ENCODE results near the gene INTS12. TPM values are rescaled to one million over a fixed set of nuclear protein-coding genes. Genes with fewer than 3 reads are reported as not detected.
"Not testable (repeated sequence)": the region's sequence is repeated elsewhere in the genome, so short reads cannot be mapped to it uniquely, and the experiment has no call there.

INTS12 gene, protein sequence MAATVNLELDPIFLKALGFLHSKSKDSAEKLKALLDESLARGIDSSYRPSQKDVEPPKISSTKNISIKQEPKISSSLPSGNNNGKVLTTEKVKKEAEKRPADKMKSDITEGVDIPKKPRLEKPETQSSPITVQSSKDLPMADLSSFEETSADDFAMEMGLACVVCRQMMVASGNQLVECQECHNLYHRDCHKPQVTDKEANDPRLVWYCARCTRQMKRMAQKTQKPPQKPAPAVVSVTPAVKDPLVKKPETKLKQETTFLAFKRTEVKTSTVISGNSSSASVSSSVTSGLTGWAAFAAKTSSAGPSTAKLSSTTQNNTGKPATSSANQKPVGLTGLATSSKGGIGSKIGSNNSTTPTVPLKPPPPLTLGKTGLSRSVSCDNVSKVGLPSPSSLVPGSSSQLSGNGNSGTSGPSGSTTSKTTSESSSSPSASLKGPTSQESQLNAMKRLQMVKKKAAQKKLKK
- 36.7 TPM for total RNA-seq

DNA sequence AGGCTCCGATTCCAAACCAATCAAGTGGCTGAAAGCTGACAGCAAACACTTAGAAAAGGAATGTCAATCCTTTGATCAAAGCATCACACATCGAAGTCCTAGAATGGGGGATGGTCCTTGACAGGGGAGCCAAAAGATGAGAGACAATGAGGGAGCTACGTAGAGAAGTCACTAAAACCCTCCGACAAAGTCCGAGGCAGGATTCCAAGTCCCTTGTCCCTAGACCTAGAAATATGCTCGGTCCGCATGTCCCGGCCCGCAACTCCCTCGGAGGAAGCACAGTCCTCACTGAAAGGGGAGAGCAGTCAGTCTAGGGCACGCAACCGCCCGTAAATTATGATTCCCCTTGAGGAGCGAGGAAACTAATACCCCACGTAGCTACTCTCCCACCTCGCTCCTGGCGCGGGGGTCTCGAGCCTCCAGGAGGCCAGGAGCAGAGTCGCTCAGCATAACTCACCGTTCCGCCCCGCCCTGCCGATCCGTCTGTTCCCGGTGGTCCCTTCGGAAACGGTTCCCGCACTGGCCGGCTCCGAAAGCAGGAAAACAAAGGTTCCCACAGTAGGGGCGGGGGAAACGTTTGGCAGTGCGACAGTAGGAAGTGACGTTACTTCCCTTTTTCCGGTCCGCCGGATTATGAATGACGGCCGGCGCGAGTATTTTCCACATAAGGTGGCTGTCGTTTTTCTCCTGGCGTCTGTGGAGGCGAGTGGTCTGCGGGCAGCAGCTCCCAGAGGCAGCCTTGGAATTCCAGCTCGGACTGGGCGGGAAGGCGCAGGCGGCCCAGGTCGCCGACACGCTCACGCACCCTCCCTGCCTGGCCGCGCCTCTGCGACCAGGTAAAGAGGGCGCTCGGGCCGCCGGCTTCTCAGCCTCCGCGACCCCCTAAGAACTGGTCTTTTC is at the start of gene INTS12, which contains the start of gene GSTCD:
TSS of gene INTS12 (minus strand) at position 509 of the 900 bp plus-strand sequence. CDS start 8,684 bp downstream, outside the sequence.
TSS of gene GSTCD (plus strand) at position 604 of the 900 bp plus-strand sequence. CDS start 8,830 bp downstream, outside the sequence.
- DNase-seq (ENCODE audit: low spot score in 2 of 2) (peak; percentile 79 to 85), FAIRE-seq (no peak)

DNA sequence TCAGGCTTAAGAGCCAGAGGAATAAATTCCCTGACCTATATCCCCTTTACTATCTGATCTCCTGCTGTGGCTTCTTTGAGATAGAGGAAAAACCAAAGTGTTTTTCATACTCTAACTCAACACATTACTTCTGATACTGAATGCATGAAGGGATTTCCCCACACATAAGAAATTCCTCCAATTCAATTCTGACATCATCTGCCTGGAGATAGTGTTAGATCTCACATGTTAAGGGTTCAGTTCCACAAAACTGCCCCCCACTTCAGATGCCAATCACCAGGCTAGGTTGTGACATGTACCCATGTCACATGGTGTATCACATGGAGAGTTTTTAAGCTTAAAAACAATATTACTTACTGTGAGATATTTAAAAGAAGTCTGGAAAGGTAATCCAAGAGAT is 46.9 kb upstream of the INTS12 start:
- FAIRE-seq = no peak
- DNase-seq (ENCODE audit: low spot score in 2 of 2) = no peak

DNA sequence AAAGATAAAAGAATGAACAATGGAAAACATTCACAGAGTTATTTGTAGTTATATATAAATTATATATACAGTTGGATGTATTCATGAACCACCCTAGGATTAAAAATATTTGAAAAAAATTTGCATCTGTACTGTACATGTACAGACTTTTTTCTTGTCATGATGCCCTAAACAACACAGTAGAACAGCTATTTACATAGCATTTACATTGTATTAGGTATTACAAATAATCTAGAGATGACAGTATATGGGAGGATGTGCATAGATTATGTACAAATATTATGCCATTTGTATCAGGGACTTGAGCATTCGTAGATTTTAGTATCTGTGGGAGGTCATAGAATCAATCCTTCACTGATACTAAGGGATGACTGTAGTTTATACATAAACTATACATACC is 44.9 kb upstream of the INTS12 start:
- FAIRE-seq (no peak), DNase-seq (ENCODE audit: low spot score in 2 of 2) (no peak)

DNA sequence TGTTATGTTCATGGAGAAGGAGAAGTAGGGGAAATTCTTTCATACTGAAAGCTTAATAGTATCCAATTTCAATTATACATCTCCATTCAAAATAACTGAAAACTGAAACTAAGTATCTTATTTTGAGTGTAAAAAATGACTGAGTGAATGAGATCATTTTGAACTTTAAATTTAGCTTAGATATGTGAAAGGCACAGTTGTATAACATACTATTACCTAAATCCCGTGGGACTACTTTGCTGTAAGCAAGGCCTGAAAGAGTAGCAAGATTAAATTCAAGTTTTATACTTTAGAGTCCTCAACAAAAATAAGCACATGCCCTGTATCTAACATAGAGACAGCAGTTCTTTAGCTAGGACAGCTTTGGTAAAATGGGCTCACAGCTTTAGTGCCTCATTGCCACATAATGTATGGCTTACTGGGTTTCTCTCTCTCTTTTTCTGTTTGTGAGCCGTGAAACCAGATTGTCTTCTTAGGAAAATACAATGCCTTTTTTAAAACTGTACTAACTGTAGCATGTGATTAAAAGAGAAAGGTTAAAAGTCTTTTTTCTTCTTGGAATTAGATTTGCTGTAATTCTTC is 43.3 kb upstream of the INTS12 start:
- FAIRE-seq (no peak), DNase-seq (ENCODE audit: low spot score in 2 of 2) (no peak)

DNA sequence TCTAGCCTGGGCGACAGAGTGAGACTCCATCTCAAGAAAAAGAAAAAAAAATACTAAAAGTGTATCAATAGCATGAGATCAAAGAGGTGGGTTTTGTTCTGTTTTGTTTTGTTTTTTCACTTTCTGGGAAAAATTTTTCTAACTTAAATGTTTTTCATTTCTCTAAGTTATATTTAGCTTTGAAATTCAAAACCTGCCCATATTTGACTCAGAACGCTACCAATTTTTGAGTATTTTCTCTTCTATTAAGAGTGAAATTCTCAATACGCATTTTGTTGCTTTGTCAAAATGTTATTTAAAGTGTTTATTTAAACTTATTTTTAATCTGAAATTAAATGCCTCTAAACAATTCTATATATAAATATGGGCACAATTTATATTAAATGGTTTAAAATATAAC is 39.7 kb upstream of the INTS12 start:
- FAIRE-seq = no peak
- DNase-seq (ENCODE audit: low spot score in 2 of 2) = no peak

DNA sequence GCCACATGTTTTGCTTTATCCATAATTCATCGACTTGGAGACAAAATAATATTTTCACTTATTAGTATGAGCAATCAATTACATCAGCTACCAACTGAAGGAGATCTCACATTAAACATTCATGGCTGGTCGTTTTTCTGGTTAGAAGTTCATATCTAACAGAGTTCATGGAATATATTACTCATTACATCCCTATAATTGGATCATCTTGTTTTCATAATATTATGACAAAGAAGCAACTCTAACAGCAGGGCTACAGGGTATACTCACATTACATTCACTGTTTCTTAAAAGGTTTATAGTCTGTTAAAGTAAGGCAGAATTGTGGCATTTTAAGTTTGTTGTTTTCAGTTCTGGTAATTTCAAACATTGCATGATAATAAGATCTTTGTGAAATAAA is 33.1 kb upstream of the INTS12 start:
- DNase-seq (ENCODE audit: low spot score in 2 of 2) (no peak), FAIRE-seq (no peak)

DNA sequence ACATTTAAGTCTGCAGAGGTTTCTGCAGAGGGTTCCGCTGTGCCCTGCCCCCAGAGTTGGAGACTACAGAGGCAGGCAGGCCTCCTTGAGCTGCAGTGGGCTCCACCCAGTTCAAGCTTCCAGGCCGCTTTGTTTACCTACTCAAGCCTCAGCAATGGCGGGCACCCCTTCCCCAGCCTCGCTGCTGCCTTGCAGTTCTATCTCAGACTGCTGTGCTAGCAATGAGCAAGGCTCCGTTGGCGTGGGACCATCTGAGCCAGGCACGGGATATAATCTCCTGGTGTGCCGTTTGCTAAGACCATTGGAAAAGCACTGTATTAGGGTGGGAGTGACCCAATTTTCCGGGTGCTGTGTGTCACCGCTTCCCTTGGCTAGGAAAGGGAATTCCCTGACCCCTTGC is 26.7 kb upstream of the INTS12 start:
- not testable (repeated sequence) for DNase-seq (ENCODE audit: low spot score in 2 of 2); FAIRE-seq

DNA sequence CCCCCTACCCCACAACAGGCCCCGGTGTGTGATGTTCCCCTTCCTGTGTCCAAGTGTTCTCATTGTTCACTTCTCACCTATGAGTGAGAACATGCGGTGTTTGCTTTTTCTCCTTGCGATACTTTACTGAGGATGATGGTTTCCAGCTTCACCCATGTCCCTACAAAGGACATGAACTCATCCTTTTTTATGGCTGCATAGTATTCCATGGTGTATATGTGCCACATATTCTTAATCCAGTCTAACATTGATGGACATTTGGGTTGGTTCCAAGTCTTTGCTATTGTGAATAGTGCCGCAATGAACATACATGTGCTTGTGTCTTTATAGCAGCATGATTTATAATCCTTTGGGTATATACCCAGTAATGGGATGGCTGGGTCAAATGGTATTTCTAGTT is 21.4 kb upstream of the INTS12 start:
- not testable (repeated sequence) for DNase-seq (ENCODE audit: low spot score in 2 of 2); FAIRE-seq

DNA sequence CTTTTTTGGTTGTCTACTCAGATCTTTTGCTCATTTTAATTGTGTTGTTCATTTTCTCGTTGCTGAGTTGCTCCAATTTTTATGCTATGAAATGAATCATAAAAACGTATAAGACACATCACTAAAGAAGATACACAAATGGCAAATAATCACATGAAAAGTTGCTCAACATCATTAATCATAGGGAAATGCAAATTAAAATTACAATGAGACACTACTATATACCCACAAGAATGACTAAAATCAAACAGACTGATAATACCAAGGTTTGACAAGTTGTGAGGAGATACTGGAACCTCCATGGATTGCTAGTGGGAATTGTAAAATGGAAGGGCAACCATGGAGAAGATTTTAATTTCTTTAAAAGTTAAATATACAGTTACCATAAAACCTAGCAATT is 17.1 kb upstream of the INTS12 start:
- FAIRE-seq (no peak), DNase-seq (ENCODE audit: low spot score in 2 of 2) (no peak)

DNA sequence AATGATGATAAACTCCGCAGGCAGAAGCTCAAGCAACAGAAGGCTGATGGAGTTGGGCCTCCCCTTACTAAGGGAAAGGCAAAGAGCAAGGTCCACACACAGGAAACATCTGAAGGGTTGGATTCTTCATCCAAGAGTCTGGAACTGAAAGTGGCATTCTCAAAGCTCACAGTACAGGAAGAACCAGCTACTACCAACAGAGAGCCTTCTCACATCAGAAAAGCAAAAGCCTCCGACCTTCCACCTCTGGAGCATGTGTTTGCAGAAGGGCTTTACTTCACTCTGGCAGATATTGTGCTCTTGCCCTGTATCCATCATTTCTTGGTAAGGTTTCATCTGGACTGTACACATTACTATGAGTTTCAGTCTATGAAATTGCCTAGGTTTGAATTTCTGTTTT is 10.7 kb upstream of the INTS12 start:
- no peak for FAIRE-seq
- no peak for DNase-seq (ENCODE audit: low spot score in 2 of 2)

DNA sequence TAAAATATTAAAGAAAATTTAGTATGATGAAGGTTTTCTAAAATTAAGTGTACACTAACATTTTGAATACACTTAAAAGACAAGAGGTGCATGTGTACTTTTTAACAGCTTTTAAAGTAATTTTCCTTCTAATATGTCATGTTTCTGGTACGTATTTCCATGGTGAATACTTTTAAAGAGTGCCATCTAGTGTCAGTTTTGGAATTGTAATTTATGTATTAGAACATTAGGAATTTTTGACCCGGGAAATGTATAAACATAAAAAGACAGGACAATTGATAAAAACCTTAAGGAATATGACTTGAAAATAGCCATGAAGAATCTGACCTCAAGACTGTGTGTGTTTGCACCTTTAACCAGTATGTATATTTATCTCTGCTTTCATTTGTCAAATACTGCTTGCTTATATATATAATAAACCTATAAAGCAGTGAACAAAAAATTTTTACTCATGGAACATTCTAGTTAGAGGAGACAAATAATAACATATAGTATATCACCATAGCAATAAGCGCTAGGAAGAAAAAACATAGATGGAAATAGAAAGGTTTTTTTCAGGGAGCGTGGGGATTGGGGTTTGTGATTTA is 7.3 kb upstream of the INTS12 start:
- FAIRE-seq (peak; percentile 94), DNase-seq (ENCODE audit: low spot score in 2 of 2) (peak in 1 of 2 donors; percentile 19)

DNA sequence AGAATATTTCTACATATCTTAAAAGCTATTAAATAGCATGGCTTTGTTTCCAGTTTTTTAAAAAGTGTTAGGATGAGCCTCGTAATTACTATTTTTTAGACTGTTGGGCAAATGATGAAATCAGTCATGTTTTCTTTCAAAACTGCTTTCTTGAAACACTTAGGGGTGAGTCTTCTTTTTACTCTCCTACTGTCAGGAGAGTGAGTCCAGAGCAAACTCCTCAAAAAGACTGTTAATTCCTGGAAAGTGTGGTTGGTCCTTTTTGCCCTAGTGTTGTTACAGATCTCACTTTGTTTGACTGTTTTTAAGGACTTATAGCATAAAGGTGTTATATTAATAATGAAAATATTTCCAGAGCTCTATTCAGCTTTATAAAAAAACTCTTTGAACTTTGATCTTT is 6.4 kb upstream of the INTS12 start:
- no peak for DNase-seq (ENCODE audit: low spot score in 2 of 2)
- FAIRE-seq = no peak

DNA sequence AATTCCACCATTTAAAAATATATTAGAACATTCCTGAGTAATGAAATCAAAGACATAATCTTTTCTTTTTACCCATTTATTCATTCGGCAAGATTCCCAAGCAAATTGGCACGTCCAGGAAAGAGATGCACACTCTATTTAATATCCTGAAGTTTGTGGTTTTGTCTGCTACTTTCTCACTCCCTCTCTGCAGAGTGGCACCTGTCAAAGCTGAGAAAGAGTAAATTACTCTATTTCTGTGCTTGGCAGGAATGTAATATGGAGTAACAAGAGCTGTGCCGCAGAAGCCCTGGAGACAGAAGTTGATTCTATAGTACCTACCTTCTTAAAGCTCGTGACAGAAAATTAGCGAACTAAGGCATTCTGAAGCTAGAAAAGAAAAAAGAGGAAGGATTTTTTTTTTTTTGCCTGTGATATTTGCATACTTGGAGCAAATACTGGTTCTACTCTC is 5.6 kb upstream of the INTS12 start:
- FAIRE-seq (no peak), DNase-seq (ENCODE audit: low spot score in 2 of 2) (no peak)

DNA sequence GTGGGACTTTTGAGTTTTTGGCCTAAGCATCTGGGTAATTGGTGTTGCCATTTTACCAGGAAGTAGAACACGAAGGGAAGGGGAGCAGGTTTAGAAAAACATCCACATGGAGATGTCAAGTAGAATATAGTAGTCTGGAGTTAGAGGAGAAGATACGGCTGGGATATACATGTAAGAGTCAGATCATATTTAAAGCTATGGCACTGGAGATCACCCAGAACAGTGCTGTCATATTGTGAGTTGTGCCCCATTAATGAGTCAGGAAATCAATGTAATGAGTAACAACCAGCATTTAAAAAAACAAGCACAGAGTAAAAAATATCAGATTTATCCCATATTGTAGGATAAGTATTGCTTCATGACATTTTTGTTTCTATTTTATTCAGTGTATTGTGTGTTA is 4.3 kb upstream of the INTS12 start:
- FAIRE-seq (no peak), DNase-seq (ENCODE audit: low spot score in 2 of 2) (no peak)

DNA sequence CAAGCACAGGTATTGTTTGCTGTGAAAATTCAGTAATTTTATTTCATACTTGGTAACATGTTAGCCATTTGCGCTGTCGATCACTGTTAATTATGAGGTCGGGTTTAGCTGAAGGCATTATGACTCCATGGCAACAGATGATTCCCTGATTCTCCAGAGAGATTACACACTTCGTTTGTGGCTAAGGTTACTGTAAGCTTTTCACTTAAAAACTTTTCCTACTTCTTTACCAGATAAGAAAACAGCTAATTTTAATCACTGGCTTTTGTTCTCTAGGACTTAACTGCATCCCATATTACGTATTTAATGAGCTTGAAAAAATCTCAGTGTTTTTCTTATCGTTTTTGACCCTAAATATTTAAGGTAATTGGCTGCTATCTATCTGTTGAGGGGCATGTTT is 2.2 kb upstream of the INTS12 start:
- FAIRE-seq = no peak
- DNase-seq (ENCODE audit: low spot score in 2 of 2) = no peak

DNA sequence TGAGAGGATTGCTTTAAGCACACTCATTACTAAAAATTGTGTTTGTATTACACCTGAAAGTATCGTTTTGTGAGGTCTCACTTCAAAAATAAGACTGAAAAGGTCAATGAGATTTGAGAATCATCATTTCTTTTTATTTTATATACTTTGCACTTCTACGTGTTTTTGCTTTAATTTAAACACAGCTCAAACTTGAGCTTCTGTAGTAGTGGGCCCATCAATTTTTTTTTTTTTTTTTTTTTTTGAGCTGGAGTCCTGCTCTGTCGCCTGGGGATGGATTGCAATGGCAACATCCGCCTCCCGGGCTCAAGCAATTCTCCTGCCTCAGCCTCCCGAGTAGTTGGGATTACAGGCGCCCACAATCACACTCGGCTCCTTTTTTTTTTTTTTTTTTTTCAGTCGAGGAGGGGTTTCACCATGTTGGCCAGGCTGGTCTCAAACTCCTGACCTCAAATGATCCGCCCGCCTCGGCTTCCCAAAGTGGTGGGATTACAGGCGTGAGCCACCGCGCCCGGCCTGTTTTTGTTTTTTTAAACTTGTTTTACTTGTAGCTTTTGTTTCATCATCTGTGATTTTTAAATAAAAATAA is 1.6 kb upstream of the INTS12 start:
- FAIRE-seq (no peak), DNase-seq (ENCODE audit: low spot score in 2 of 2) (no peak)

DNA sequence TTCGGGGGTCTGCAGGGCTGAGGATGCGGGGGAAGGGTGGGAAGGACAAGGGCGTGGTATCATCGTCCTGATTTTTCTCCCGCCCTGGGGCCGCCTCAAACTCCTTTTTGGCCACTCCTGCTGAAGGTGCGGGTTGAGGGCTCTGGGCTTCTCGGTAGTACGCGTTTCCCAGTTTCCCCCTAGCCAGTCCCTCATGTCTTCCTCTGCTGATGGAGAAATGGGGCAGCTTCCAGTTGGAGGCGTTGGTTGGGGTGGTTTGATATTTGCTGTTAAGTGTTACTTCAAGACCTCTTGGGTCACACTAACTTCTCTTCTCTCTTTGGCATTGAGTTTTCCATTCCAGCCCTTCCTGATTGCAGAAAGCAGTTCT is 577 bp upstream of the INTS12 start:
- no peak for FAIRE-seq
- DNase-seq (ENCODE audit: low spot score in 2 of 2) = peak in 1 of 2 donors; percentile 6

DNA sequence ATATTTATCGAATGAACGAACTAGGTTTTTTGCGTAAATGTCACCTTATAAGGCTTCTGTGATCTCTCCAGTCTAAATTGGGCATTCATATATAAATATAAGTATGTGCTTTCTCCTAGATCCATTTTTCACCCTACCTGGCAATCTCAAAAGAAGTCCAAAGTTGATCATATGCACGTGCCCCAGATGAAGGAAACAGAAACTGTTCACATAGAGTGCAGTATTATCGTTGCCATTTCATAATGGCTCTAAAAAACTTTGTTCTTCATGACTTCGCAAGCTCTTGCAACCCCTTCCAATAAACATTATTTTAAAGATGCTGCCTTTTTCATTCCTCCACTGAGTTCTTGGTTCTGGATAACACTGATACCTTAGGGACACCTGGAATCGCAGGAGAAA is 708 bp downstream of the INTS12 start:
- no peak for FAIRE-seq
- DNase-seq (ENCODE audit: low spot score in 2 of 2) = no peak

DNA sequence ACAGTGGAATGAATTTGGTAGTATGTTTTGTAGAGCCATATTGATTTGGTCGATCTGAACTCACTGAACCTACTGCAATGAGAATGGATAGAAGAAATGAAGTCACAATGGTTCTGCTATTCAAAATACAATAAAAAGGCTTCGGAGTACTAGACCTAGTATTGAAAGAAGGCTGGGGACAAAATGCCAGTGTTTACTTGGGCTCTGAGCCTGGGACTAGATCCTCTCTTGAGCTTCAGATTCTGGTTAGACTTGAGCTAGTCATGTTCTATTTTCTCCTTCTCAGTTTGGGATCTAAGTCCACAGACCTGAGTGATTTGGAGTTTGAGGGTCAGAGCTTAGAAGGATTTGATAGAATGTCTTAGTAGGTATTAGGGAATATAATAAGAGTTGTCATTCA is 9.9 kb downstream of the INTS12 start:
- DNase-seq (ENCODE audit: low spot score in 2 of 2) (no peak), FAIRE-seq (no peak)

DNA sequence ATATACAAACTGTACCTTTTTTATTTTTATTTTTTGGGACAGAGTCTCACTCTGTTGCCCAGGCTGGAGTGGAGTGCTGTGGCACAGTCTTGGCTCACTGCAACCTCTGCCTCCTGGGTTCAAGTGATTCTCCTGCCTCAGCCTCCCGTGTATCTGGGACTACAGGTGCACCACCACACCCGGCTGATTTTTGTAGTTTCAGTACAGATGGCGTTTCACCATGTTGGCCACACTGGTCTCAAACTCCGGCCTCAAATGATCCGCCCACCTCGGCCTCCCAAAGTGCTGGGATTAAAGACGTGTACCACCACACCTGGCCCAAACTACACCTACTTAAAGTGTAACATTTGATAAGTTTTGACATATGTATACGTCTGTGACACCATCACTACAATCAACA is 12.7 kb downstream of the INTS12 start:
- not testable (repeated sequence) for FAIRE-seq

More for the DNA sequence above, 12.7 kb downstream of the INTS12 start:
- DNase-seq (ENCODE audit: low spot score in 2 of 2) = not testable (repeated sequence)

Measured in frontal cortex (tissue), 4 donors.